ENCODE measurements around the gene CXorf66. TPM values are rescaled to one million over a fixed set of nuclear protein-coding genes. Genes with fewer than 3 reads are reported as not detected.

CXorf66 gene
- polyA plus RNA-seq, 4 donors: not detected

GRCh38 chrX:139920316-139920715 is 45.0 kb downstream of the CXorf66 start:
- FAIRE-seq: no peak
- 59 to 74% (median 62%) methylated on average over 1 of the region's 1 CpG for WGBS, 3 donors
- H3K4me1 ChIP-seq (ENCODE audit: control insufficient read depth in 3 of 3, insufficient read depth in 2 of 3, low read depth in 1 of 3, low read length in 2 of 3): peaks cover 0 to 3% (median 0%) of the 10 kb centered on the region in 3 donors

GRCh38 chrX:139914421-139914820 is 50.9 kb downstream of the CXorf66 start:
- DNase-seq: no peak
- Histone ChIP-seq H3K27me3 (ENCODE audit: control insufficient read depth in 3 of 3, insufficient read depth in 3 of 3, low read length in 3 of 3) (no peaks in the 10 kb centered on the region), H3K4me3 (ENCODE audit: low read depth in 1 of 3, low read length in 3 of 3) (no peak overlapping the region), H3K4me1 (ENCODE audit: control insufficient read depth in 3 of 3, insufficient read depth in 2 of 3, low read depth in 1 of 3, low read length in 2 of 3) (no peaks in the 10 kb centered on the region), H3K36me3 (ENCODE audit: control insufficient read depth in 3 of 3, insufficient read depth in 2 of 3, low read depth in 1 of 3, low read length in 3 of 3) (no peaks in the 10 kb centered on the region), H3K9me3 (ENCODE audit: control insufficient read depth in 2 of 2, insufficient read depth in 1 of 2, low read depth in 1 of 2, low read length in 1 of 2) (no peaks in the 10 kb centered on the region), H3K27ac (ENCODE audit: low read depth in 1 of 3, low read length in 2 of 3) (no peak overlapping the region)
- no peak for FAIRE-seq
- 90 to 100% (median 96%) methylated on average over 1 of the region's 1 CpG for WGBS, 3 donors

More at GRCh38 chrX:139920316-139920715, 45.0 kb downstream of the CXorf66 start:
- no peak for DNase-seq
- Histone ChIP-seq H3K4me3 (ENCODE audit: low read depth in 1 of 3, low read length in 3 of 3) (no peak overlapping the region), H3K9me3 (ENCODE audit: control insufficient read depth in 2 of 2, insufficient read depth in 1 of 2, low read depth in 1 of 2, low read length in 1 of 2) (no peaks in the 10 kb centered on the region), H3K27ac (ENCODE audit: low read depth in 1 of 3, low read length in 2 of 3) (no peak overlapping the region), H3K27me3 (ENCODE audit: control insufficient read depth in 3 of 3, insufficient read depth in 3 of 3, low read length in 3 of 3) (no peaks in the 10 kb centered on the region), H3K36me3 (ENCODE audit: control insufficient read depth in 3 of 3, insufficient read depth in 2 of 3, low read depth in 1 of 3, low read length in 3 of 3) (peaks cover 0 to 4% (median 0%) of the 10 kb centered on the region in 3 donors)

- DNase-seq (no peak), FAIRE-seq (no peak)
- no peaks in the 10 kb centered on the region for H3K4me1 ChIP-seq (ENCODE audit: control insufficient read depth in 3 of 3, insufficient read depth in 2 of 3, low read depth in 1 of 3, low read length in 2 of 3)
- no peak overlapping the region for H3K4me3 ChIP-seq (ENCODE audit: low read depth in 1 of 3, low read length in 3 of 3)
- H3K36me3 ChIP-seq (ENCODE audit: control insufficient read depth in 3 of 3, insufficient read depth in 2 of 3, low read depth in 1 of 3, low read length in 3 of 3): no peaks in the 10 kb centered on the region
- no peak overlapping the region for H3K27ac ChIP-seq (ENCODE audit: low read depth in 1 of 3, low read length in 2 of 3)
- H3K9me3 ChIP-seq (ENCODE audit: control insufficient read depth in 2 of 2, insufficient read depth in 1 of 2, low read depth in 1 of 2, low read length in 1 of 2): no peaks in the 10 kb centered on the region
- 58 to 69% (median 67%) methylated on average over 3 of the region's 3 CpGs for WGBS, 3 donors
- no peaks in the 10 kb centered on the region for H3K27me3 ChIP-seq (ENCODE audit: control insufficient read depth in 3 of 3, insufficient read depth in 3 of 3, low read length in 3 of 3)
These were observed 55.6 kb downstream of the CXorf66 start for GRCh38 chrX:139909712-139910111.

GRCh38 chrX:139907078-139907477 is 58.2 kb downstream of the CXorf66 start:
- H3K27me3 ChIP-seq (ENCODE audit: control insufficient read depth in 3 of 3, insufficient read depth in 3 of 3, low read length in 3 of 3): no peaks in the 10 kb centered on the region
- FAIRE-seq: no peak
- no peaks in the 10 kb centered on the region for H3K9me3 ChIP-seq (ENCODE audit: control insufficient read depth in 2 of 2, insufficient read depth in 1 of 2, low read depth in 1 of 2, low read length in 1 of 2)
- WGBS, 3 donors: 93 to 100% (median 98%) methylated on average over 3 of the region's 3 CpGs
- H3K36me3 ChIP-seq (ENCODE audit: control insufficient read depth in 3 of 3, insufficient read depth in 2 of 3, low read depth in 1 of 3, low read length in 3 of 3): no peaks in the 10 kb centered on the region
- no peak overlapping the region for H3K4me3 ChIP-seq (ENCODE audit: low read depth in 1 of 3, low read length in 3 of 3)
- H3K4me1 ChIP-seq (ENCODE audit: control insufficient read depth in 3 of 3, insufficient read depth in 2 of 3, low read depth in 1 of 3, low read length in 2 of 3): peaks cover 0 to 7% (median 0%) of the 10 kb centered on the region in 3 donors
- no peak overlapping the region for H3K27ac ChIP-seq (ENCODE audit: low read depth in 1 of 3, low read length in 2 of 3)
- no peak for DNase-seq

GRCh38 chrX:139905743-139906142 is 59.6 kb downstream of the CXorf66 start:
- Histone ChIP-seq H3K4me1 (ENCODE audit: control insufficient read depth in 3 of 3, insufficient read depth in 2 of 3, low read depth in 1 of 3, low read length in 2 of 3) (peaks cover 0 to 7% (median 0%) of the 10 kb centered on the region in 3 donors), H3K27me3 (ENCODE audit: control insufficient read depth in 3 of 3, insufficient read depth in 3 of 3, low read length in 3 of 3) (no peaks in the 10 kb centered on the region), H3K4me3 (ENCODE audit: low read depth in 1 of 3, low read length in 3 of 3) (no peak overlapping the region), H3K36me3 (ENCODE audit: control insufficient read depth in 3 of 3, insufficient read depth in 2 of 3, low read depth in 1 of 3, low read length in 3 of 3) (no peaks in the 10 kb centered on the region), H3K9me3 (ENCODE audit: control insufficient read depth in 2 of 2, insufficient read depth in 1 of 2, low read depth in 1 of 2, low read length in 1 of 2) (no peaks in the 10 kb centered on the region), H3K27ac (ENCODE audit: low read depth in 1 of 3, low read length in 2 of 3) (no peak overlapping the region)
- DNase-seq: no peak
- FAIRE-seq: no peak
- WGBS, 3 donors: 79 to 89% (median 82%) methylated on average over 2 of the region's 2 CpGs

Other genes with a start within 250 kb of the CXorf66 start
- 10 to 100 TPM in 1 of 4 donors, 1 to 10 TPM in 3; 3.8 to 16.1 (median 6.6) TPM for gene ATP11C, start 32.5 kb downstream of the CXorf66 start, polyA plus RNA-seq